ENCODE results near the gene PTTG1IP. TPM values are rescaled to one million over a fixed set of nuclear protein-coding genes. Genes with fewer than 3 reads are reported as not detected.

The PTTG1IP gene
- total and polyA plus RNA-seq, 2 of the 13 experiments (the other 11 are each of a cell fraction or from before 2014, with no cell fraction given): 161 to 700 TPM

DNA sequence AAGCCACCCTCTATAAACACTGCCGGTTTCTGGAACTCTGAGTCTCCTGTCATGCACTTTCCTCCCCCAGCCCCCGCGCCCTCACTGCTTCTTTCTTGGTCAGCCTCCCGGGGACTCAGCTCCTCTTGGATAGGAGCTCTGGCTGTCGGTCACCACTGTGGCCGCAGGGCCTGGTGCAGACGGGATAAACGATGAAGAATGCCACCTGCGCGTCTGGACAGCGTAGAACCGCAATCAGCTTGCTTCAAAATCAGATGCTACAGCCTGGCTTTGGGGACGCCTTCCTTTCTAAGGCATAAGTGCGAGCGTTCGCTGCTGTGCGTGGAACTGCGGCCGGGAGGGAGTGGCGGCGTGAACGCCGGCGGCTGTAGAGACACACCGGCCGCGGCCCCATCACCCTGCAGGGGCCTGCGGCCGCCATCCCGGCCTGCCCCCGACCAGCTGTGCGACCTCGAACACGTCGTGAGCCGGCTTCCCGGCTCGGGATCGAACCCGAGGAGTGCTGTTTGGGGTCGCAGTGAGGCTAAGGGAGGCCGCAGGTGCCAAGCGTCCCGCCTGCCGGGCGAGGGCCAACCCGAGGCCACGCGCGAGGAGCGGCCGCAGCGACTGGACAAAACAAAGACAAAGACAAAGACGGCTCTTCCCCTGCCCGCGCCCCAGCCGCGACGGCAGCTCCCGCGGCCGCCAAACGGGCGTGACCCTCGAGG is 688 bp downstream of the PTTG1IP start (continued):
- TF ChIP-seq POGK (CRISPR knock-in tag; conservative IDR thresholded peaks at IDR 0.05) (0 out of 2 replicates have a peak, but pooled peaks have one; percentile 44), NCOR1 (IDR thresholded peaks at IDR 0.05; ENCODE audit: borderline replicate concordance, low read length) (no peak), MED1 (CRISPR knock-in tag; IDR thresholded peaks at IDR 0.05) (peak; percentile 44), GTF3A (CRISPR knock-in tag; conservative IDR thresholded peaks at IDR 0.05) (peak; percentile 59; the same call in 1 of the 2 replicates), ZNF619 (CRISPR knock-in tag; IDR thresholded peaks at IDR 0.05) (no peak), ZNF501 (CRISPR knock-in tag; IDR thresholded peaks at IDR 0.05) (peak; percentile 28), KDM4B (CRISPR knock-in tag; IDR thresholded peaks at IDR 0.05) (no peak), PCBP1 (IDR thresholded peaks at IDR 0.05; ENCODE audit: borderline replicate concordance, low read depth, low read length) (no peak), SRY (CRISPR knock-in tag; IDR thresholded peaks at IDR 0.05) (peak; percentile 77; the same call in 1 of the 2 replicates), PHF5A (CRISPR knock-in tag; IDR thresholded peaks at IDR 0.05; ENCODE audit: low read depth, unreplicated experiment) (no peak), ZNF883 (CRISPR knock-in tag; IDR thresholded peaks at IDR 0.05; ENCODE audit: not compliant biosample characterization) (no peak), ZBTB2 (CRISPR knock-in tag; IDR thresholded peaks at IDR 0.05; ENCODE audit: low read depth) (no peak; the same call in 1 of the 2 replicates), MED13 (CRISPR knock-in tag; IDR thresholded peaks at IDR 0.05) (no peak), RBM39 (IDR thresholded peaks at IDR 0.05; ENCODE audit: low read depth, low read length, poor library complexity, severe bottlenecking) (peak; percentile 7), ZNF30 (CRISPR knock-in tag; IDR thresholded peaks at IDR 0.05) (no peak), ISX (CRISPR knock-in tag; conservative IDR thresholded peaks at IDR 0.05) (no peak; the same call in 1 of the 2 replicates)
- TF ChIP-seq, protein P1, sequence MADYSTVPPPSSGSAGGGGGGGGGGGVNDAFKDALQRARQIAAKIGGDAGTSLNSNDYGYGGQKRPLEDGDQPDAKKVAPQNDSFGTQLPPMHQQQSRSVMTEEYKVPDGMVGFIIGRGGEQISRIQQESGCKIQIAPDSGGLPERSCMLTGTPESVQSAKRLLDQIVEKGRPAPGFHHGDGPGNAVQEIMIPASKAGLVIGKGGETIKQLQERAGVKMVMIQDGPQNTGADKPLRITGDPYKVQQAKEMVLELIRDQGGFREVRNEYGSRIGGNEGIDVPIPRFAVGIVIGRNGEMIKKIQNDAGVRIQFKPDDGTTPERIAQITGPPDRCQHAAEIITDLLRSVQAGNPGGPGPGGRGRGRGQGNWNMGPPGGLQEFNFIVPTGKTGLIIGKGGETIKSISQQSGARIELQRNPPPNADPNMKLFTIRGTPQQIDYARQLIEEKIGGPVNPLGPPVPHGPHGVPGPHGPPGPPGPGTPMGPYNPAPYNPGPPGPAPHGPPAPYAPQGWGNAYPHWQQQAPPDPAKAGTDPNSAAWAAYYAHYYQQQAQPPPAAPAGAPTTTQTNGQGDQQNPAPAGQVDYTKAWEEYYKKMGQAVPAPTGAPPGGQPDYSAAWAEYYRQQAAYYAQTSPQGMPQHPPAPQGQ (CRISPR knock-in tag; IDR thresholded peaks at IDR 0.05; ENCODE audit: borderline replicate concordance): no peak
- TF ChIP-seq, protein P2, sequence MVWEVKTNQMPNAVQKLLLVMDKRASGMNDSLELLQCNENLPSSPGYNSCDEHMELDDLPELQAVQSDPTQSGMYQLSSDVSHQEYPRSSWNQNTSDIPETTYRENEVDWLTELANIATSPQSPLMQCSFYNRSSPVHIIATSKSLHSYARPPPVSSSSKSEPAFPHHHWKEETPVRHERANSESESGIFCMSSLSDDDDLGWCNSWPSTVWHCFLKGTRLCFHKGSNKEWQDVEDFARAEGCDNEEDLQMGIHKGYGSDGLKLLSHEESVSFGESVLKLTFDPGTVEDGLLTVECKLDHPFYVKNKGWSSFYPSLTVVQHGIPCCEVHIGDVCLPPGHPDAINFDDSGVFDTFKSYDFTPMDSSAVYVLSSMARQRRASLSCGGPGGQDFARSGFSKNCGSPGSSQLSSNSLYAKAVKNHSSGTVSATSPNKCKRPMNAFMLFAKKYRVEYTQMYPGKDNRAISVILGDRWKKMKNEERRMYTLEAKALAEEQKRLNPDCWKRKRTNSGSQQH (CRISPR knock-in tag; IDR thresholded peaks at IDR 0.05; ENCODE audit: low read depth): no peak
- TF ChIP-seq, protein P3, sequence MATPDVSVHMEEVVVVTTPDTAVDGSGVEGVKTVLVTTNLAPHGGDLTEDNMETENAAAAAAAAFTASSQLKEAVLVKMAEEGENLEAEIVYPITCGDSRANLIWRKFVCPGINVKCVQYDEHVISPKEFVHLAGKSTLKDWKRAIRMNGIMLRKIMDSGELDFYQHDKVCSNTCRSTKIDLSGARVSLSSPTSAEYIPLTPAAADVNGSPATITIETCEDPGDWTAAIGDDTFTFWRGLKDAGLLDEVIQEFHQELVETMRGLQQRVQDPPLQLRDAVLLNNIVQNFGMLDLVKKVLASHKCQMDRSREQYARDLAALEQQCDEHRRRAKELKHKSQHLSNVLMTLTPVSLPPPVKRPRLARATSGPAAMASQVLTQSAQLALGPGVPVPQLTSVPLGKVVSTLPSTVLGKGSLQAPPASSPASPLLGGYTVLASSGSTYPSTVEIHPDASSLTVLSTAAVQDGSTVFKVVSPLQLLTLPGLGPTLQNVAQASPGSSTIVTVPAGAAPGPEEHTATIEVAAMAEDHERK (CRISPR knock-in tag; IDR thresholded peaks at IDR 0.05; ENCODE audit: low read depth): no peak

All from HepG2 (cell line).